ENCODE measurements around the gene PSME3IP1.
"Not testable (repeated sequence)": the region's sequence is repeated elsewhere in the genome, so short reads cannot be mapped to it uniquely, and the experiment has no call there.

PSME3IP1 gene

GRCh38 chr16:57196753-57197152 is 10.9 kb upstream of the PSME3IP1 start:
- DNase-seq, result no peak

GRCh38 chr16:57196286-57196685 is 10.4 kb upstream of the PSME3IP1 start:
- DNase-seq, result no peak

GRCh38 chr16:57194512-57194911 is 8.7 kb upstream of the PSME3IP1 start:
- DNase-seq, result no peak

GRCh38 chr16:57192720-57193486 is 7.1 kb upstream of the PSME3IP1 start:
- DNase-seq, result no peak

- DNase-seq, result no peak
Observed at GRCh38 chr16:57192146-57192545, 6.3 kb upstream of the PSME3IP1 start.

- no peak for DNase-seq
Observed at GRCh38 chr16:57191056-57191571, 5.3 kb upstream of the PSME3IP1 start.

GRCh38 chr16:57190136-57190535 is 4.3 kb upstream of the PSME3IP1 start:
- DNase-seq, result no peak

GRCh38 chr16:57189527-57189926 is 3.7 kb upstream of the PSME3IP1 start:
- not testable (repeated sequence) for DNase-seq

GRCh38 chr16:57188711-57189002 is 2.8 kb upstream of the PSME3IP1 start:
- DNase-seq, result no peak

GRCh38 chr16:57187902-57188710 is 2.3 kb upstream of the PSME3IP1 start:
- DNase-seq, result not testable (repeated sequence)

- DNase-seq, result no peak
Observed at GRCh38 chr16:57186872-57187854, 1.3 kb upstream of the PSME3IP1 start.

GRCh38 chr16:57185446-57185944 is 344 bp downstream of the PSME3IP1 start:
- DNase-seq, result no peak

- no peak for DNase-seq
Observed at GRCh38 chr16:57184887-57185445, 873 bp downstream of the PSME3IP1 start.

GRCh38 chr16:57184113-57184512 is 1.7 kb downstream of the PSME3IP1 start:
- DNase-seq, result no peak

GRCh38 chr16:57179215-57179828 is 6.5 kb downstream of the PSME3IP1 start:
- DNase-seq, result no peak

- DNase-seq, result no peak
Observed at GRCh38 chr16:57178793-57179212, 7.0 kb downstream of the PSME3IP1 start.

GRCh38 chr16:57178196-57178595 is 7.6 kb downstream of the PSME3IP1 start:
- DNase-seq, result no peak

GRCh38 chr16:57175896-57176295 is 9.9 kb downstream of the PSME3IP1 start:
- DNase-seq, result no peak

- no peak for DNase-seq
Observed at GRCh38 chr16:57172721-57173290, 13.0 kb downstream of the PSME3IP1 start.

GRCh38 chr16:57169327-57169726 is 16.5 kb downstream of the PSME3IP1 start:
- no peak for DNase-seq

GRCh38 chr16:57167953-57168352 is 17.9 kb downstream of the PSME3IP1 start:
- no peak for DNase-seq
